Liver (tissue), 3 donors: ENCODE measurements around the gene GCN1.

Source experiments
- CTCF ChIP-seq: fragments of 150-350 bp; IDR thresholded peaks from 2 replicates; pipeline ENCODE4 v1.5.1; 2017; ENCODE audit warnings: improper control_type of control experiment, low read depth, low read length; ENCODE audit not compliant: missing input control
- JUND ChIP-seq, 2 donors: IDR thresholded peaks; 2 replicates each; pipeline ENCODE4 v1.6.1; 2016; ENCODE audit warnings: antibody characterized with exemption in 2 of 2
- MAX ChIP-seq: IDR thresholded peaks from 2 replicates; pipeline ENCODE4 v1.6.1; 2016; ENCODE audit warnings: antibody characterized with exemption
- RAD21 ChIP-seq, 2 donors: IDR thresholded peaks; 2 replicates each; pipeline ENCODE4 v1.6.1; 2016; ENCODE audit warnings: antibody characterized with exemption in 2 of 2, mild to moderate bottlenecking in 2 of 2
- REST ChIP-seq: IDR thresholded peaks from 2 replicates; pipeline ENCODE4 v1.6.1; 2016; ENCODE audit warnings: antibody characterized with exemption, mild to moderate bottlenecking
- TAF1 ChIP-seq: conservative IDR thresholded peaks from 2 replicates; pipeline ENCODE4 v1.6.1; 2016; ENCODE audit warnings: antibody characterized with exemption, mild to moderate bottlenecking
- YY1 ChIP-seq: IDR thresholded peaks from 2 replicates; pipeline ENCODE4 v1.6.1; 2016; ENCODE audit warnings: antibody characterized with exemption, mild to moderate bottlenecking
- donor health status: healthy.
- donor health status: healthy.

- TF ChIP-seq YY1 (no peak), CTCF (no peak), REST (no peak), TAF1 (no peak), JUND (IDR thresholded peaks at IDR 0.05) (no peak), RAD21 (IDR thresholded peaks at IDR 0.05) (no peak), MAX (no peak)
Observed at GRCh38 chr12:120242971-120243699, 48.6 kb upstream of the GCN1 start.
